Activated CD8-positive, alpha-beta T cell treated with anti-CD3 and anti-CD28 coated beads for 36 hours (primary cell): ENCODE measurements around the gene SERGEF. TPM values are rescaled to one million over a fixed set of nuclear protein-coding genes. Genes with fewer than 3 reads are reported as not detected.
A peak's percentile ranks its signal among the peaks of the same experiment; 100 is the strongest.

Experiments used
- ATAC-seq: fragments of 200-7000 bp; cut with Tn5 transposase; one replicate; pipeline ENCODE4 v1.10.0; 2021; ENCODE audit warnings: mild to moderate bottlenecking, moderate library complexity
- CTCF ChIA-PET: fragments of 350-600 bp; sonication (Branson Sonifier 250); formaldehyde crosslinking; loops from one replicate; lab custom pipeline; 2021; ENCODE audit warnings: antibody characterized with exemption; lab: Charles Lee
- POLR2A ChIA-PET: fragments of 350-600 bp; sonication (Branson Sonifier 250); formaldehyde crosslinking; loops from one replicate; lab custom pipeline; 2021; ENCODE audit warnings: antibody characterized with exemption; lab: Charles Lee
- DNase-seq: peaks from one replicate; pipeline ENCODE4 v3.0.0-alpha.2; 2020
- H3K27ac Mint-ChIP-seq: one replicate; pipeline ENCODE4 v1.8.0; 2021; ENCODE audit warnings: mild to moderate bottlenecking, mixed read lengths
- H3K27me3 Mint-ChIP-seq: one replicate; pipeline ENCODE4 v1.8.0; 2021; ENCODE audit warnings: mixed read lengths
- H3K36me3 Mint-ChIP-seq: one replicate; pipeline ENCODE4 v1.8.0; 2021; ENCODE audit warnings: low read depth, mixed read lengths
- H3K4me1 Mint-ChIP-seq: one replicate; pipeline ENCODE4 v1.8.0; 2021; ENCODE audit warnings: low read depth, mixed read lengths
- H3K4me3 Mint-ChIP-seq: one replicate; pipeline ENCODE4 v1.8.0; 2021; ENCODE audit warnings: mild to moderate bottlenecking, moderate library complexity, mixed read lengths
- H3K9me3 Mint-ChIP-seq: one replicate; pipeline ENCODE4 v1.8.0; 2021; ENCODE audit warnings: mixed read lengths
- CTCF ChIP-seq: fragments of 200-600 bp; IDR thresholded peaks from one replicate; pipeline ENCODE4 v1.8.0; 2022; ENCODE audit warnings: antibody characterized with exemption, mild to moderate bottlenecking
- intact Hi-C: fragments of 100-400 bp; cut with micrococcal nuclease; formaldehyde crosslinking; loops from one replicate; pipeline ENCODE4 v1.10.0; 2022
- total RNA-seq, 2 experiments: library from RNA; stranded (reverse); gene quantifications; one replicate each; pipeline ENCODE4 v1.2.3, GENCODE V29; 2021

SERGEF gene
- total RNA-seq, 2 experiments from 2014 or later = 56.2 to 64.4 TPM

- ChIA-PET POLR2A (no interaction called here), CTCF (no interaction called here)
- intact Hi-C loops = no loop called here
- Mint-ChIP-seq H3K4me3 (no peak overlapping the region), H3K36me3 (peaks cover 2% of the 10 kb centered on the region), H3K9me3 (no peaks in the 10 kb centered on the region), H3K4me1 (no peaks in the 10 kb centered on the region), H3K27ac (no peak overlapping the region), H3K27me3 (no peaks in the 10 kb centered on the region)
- no peak for TF ChIP-seq CTCF
- no peak for DNase-seq
- ATAC-seq = no peak
Observed at GRCh38 chr11:17810746-17811145, 202.1 kb downstream of the SERGEF start.

- no peak for ATAC-seq
- Mint-ChIP-seq H3K27me3 (no peaks in the 10 kb centered on the region), H3K27ac (no peak overlapping the region)
Observed at GRCh38 chr11:17810041-17810440, 202.8 kb downstream of the SERGEF start.

GRCh38 chr11:17807034-17807433 lies 205.8 kb downstream of the SERGEF start:
- no peak for TF ChIP-seq CTCF
- ChIA-PET POLR2A (no interaction called here), CTCF (no interaction called here)
- Mint-ChIP-seq H3K27ac (no peak overlapping the region), H3K4me3 (no peak overlapping the region), H3K36me3 (peaks cover 2% of the 10 kb centered on the region), H3K27me3 (no peaks in the 10 kb centered on the region), H3K4me1 (no peaks in the 10 kb centered on the region), H3K9me3 (no peaks in the 10 kb centered on the region)
- ATAC-seq (no peak), DNase-seq (no peak)
- intact Hi-C loops = no loop called here

More at GRCh38 chr11:17810041-17810440, 202.8 kb downstream of the SERGEF start:
- ChIA-PET CTCF (no interaction called here), POLR2A (no interaction called here)
- TF ChIP-seq CTCF = no peak
- intact Hi-C loops = no loop called here
- H3K4me3 Mint-ChIP-seq = no peak overlapping the region
- H3K9me3 Mint-ChIP-seq = no peaks in the 10 kb centered on the region
- no peaks in the 10 kb centered on the region for H3K4me1 Mint-ChIP-seq
- DNase-seq = no peak
- peaks cover 2% of the 10 kb centered on the region for H3K36me3 Mint-ChIP-seq

GRCh38 chr11:17805873-17806272 lies 207.0 kb downstream of the SERGEF start:
- Mint-ChIP-seq H3K27me3 (no peaks in the 10 kb centered on the region), H3K4me1 (no peaks in the 10 kb centered on the region), H3K4me3 (no peak overlapping the region), H3K9me3 (no peaks in the 10 kb centered on the region), H3K36me3 (peaks cover 2% of the 10 kb centered on the region), H3K27ac (no peak overlapping the region)
- intact Hi-C loops = no loop called here
- POLR2A ChIA-PET = no interaction called here
- DNase-seq = no peak
- ATAC-seq = no peak
- no peak for TF ChIP-seq CTCF
- CTCF ChIA-PET = no interaction called here

- DNase-seq = peak; percentile 8
- no peaks in the 10 kb centered on the region for H3K27me3 Mint-ChIP-seq
- H3K9me3 Mint-ChIP-seq = no peaks in the 10 kb centered on the region
- no peak for TF ChIP-seq CTCF
- no peak overlapping the region for H3K27ac Mint-ChIP-seq
- ATAC-seq = peak; percentile 64
- POLR2A ChIA-PET = no interaction called here
- H3K36me3 Mint-ChIP-seq = peaks cover 4% of the 10 kb centered on the region
- H3K4me3 Mint-ChIP-seq = no peak overlapping the region
- CTCF ChIA-PET = interaction anchor here (1.0 kb wide), 1 partner anchor 31 kb away, joined by 3 read pairs; no protein-coding TSS in a partner anchor
- no peaks in the 10 kb centered on the region for H3K4me1 Mint-ChIP-seq
- intact Hi-C loops = no loop called here
Observed at GRCh38 chr11:17805043-17805442, 207.8 kb downstream of the SERGEF start.
